Measurements from ENCODE around the gene GPATCH2.

Gene GPATCH2

DNA sequence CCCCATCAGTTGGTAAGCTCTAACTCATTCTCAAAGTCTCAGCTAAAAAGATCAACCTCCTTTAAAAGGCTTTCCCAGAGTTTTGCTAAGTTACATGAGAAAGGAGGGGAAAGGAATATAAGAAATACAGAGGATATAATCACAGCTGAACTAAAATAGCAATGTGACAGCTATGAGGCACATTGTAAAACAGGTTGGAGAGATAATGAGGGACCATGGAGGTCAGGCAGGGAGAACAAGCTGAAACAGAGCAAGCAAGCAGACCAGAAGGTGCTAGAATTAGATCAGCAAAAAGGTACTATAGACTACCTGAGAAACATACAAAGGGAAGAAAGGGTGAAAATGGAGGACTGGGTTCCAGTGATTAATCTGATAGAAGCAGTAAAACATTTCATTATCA is 28.5 kb downstream of the GPATCH2 start:
- no peak overlapping the region for H2AFZ ChIP-seq (ENCODE audit: insufficient read depth, low read length, poor library complexity)

DNA sequence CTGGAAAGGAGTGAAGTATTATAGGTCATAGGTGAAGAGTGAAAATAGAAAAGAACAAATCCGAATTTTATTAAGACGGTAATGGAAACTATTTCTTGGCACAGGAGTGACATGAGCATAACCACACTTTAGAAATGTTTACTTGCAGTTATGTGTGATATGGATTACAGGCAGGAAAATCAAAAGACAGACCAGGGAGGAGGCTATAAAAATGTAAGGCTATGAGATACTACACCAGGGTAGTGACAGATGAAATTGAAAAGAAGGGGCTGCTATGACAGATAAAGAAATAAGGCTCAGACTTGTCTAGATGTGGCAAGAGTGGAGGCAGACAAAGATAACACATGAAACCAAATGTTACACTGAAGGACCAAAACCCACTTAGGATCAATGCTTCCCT is 31.7 kb downstream of the GPATCH2 start:
- Histone ChIP-seq H3K36me3 (ENCODE audit: control insufficient read depth in 1 of 2, insufficient read depth in 2 of 2, low read length in 2 of 2) (peaks cover 0 to 2% of the 10 kb centered on the region in 2 experiments), H3K23ac (ENCODE audit: low read length) (no peak overlapping the region), H2BK12ac (ENCODE audit: low read length) (no peak overlapping the region), H2BK5ac (ENCODE audit: low read depth, low read length, poor library complexity) (no peak overlapping the region), H3K18ac (ENCODE audit: low read length) (no peak overlapping the region), H3K27me3 (ENCODE audit: insufficient read depth, low read length) (no peaks in the 10 kb centered on the region), H3K9ac (ENCODE audit: low read length) (no peak overlapping the region), H3K4me2 (ENCODE audit: low read length) (no peak overlapping the region), H2BK120ac (ENCODE audit: insufficient read depth, low read length, poor library complexity) (no peak overlapping the region), H3K4me3 (ENCODE audit: low read depth, low read length) (no peak overlapping the region), H3K27ac (ENCODE audit: low read depth, low read length) (no peak overlapping the region), H3K14ac (ENCODE audit: low read length) (no peak overlapping the region), H3K4me1 (ENCODE audit: control insufficient read depth in 1 of 2, insufficient read depth in 2 of 2, low read length in 2 of 2) (no peaks in the 10 kb centered on the region), H2AK5ac (ENCODE audit: low read length) (no peak overlapping the region), H4K12ac (ENCODE audit: low read depth, low read length) (no peak overlapping the region), H3K4ac (ENCODE audit: low read depth, low read length) (no peak overlapping the region), H3K79me1 (ENCODE audit: low read length) (no peaks in the 10 kb centered on the region), H3K79me2 (ENCODE audit: control insufficient read depth, insufficient read depth, low read length, poor library complexity) (no peaks in the 10 kb centered on the region), H2AFZ (ENCODE audit: insufficient read depth, low read length, poor library complexity) (no peak overlapping the region), H4K8ac (ENCODE audit: low read depth, low read length) (no peak overlapping the region), H4K91ac (ENCODE audit: low read depth, low read length) (no peak overlapping the region), H3K9me3 (ENCODE audit: insufficient read depth, low read depth, low read length) (no peaks in the 10 kb centered on the region)
- DNase-seq, result no peak
- no CpG with 5 or more reads among the region's 2 CpGs for WGBS (ENCODE audit: extremely low coverage, insufficient coverage, insufficient read length)

More for the DNA sequence above, 28.5 kb downstream of the GPATCH2 start:
- H3K27me3 ChIP-seq (ENCODE audit: insufficient read depth, low read length), result no peaks in the 10 kb centered on the region
- no peak overlapping the region for H4K8ac ChIP-seq (ENCODE audit: low read depth, low read length)
- H4K12ac ChIP-seq (ENCODE audit: low read depth, low read length), result no peak overlapping the region
- no peak overlapping the region for H2BK120ac ChIP-seq (ENCODE audit: insufficient read depth, low read length, poor library complexity)
- H3K79me1 ChIP-seq (ENCODE audit: low read length), result no peaks in the 10 kb centered on the region
- H3K27ac ChIP-seq (ENCODE audit: low read depth, low read length), result no peak overlapping the region
- no peak for DNase-seq
- H4K91ac ChIP-seq (ENCODE audit: low read depth, low read length), result no peak overlapping the region
- no peak overlapping the region for H3K14ac ChIP-seq (ENCODE audit: low read length)
- no peaks in the 10 kb centered on the region for H3K79me2 ChIP-seq (ENCODE audit: control insufficient read depth, insufficient read depth, low read length, poor library complexity)
- H3K4me3 ChIP-seq (ENCODE audit: low read depth, low read length), result no peak overlapping the region
- H3K36me3 ChIP-seq (ENCODE audit: control insufficient read depth in 1 of 2, insufficient read depth in 2 of 2, low read length in 2 of 2), result peaks cover 0 to 2% of the 10 kb centered on the region in 2 experiments
- no peak overlapping the region for H3K4ac ChIP-seq (ENCODE audit: low read depth, low read length)
- H3K4me1 ChIP-seq (ENCODE audit: control insufficient read depth in 1 of 2, insufficient read depth in 2 of 2, low read length in 2 of 2), result no peaks in the 10 kb centered on the region
- H3K23ac ChIP-seq (ENCODE audit: low read length), result no peak overlapping the region
- H2AK5ac ChIP-seq (ENCODE audit: low read length), result no peak overlapping the region
- no peak overlapping the region for H2BK5ac ChIP-seq (ENCODE audit: low read depth, low read length, poor library complexity)
- no peak overlapping the region for H2BK12ac ChIP-seq (ENCODE audit: low read length)
- H3K9ac ChIP-seq (ENCODE audit: low read length), result no peak overlapping the region
- no peak overlapping the region for H3K18ac ChIP-seq (ENCODE audit: low read length)
- H3K9me3 ChIP-seq (ENCODE audit: insufficient read depth, low read depth, low read length), result no peaks in the 10 kb centered on the region
- no peak overlapping the region for H3K4me2 ChIP-seq (ENCODE audit: low read length)

DNA sequence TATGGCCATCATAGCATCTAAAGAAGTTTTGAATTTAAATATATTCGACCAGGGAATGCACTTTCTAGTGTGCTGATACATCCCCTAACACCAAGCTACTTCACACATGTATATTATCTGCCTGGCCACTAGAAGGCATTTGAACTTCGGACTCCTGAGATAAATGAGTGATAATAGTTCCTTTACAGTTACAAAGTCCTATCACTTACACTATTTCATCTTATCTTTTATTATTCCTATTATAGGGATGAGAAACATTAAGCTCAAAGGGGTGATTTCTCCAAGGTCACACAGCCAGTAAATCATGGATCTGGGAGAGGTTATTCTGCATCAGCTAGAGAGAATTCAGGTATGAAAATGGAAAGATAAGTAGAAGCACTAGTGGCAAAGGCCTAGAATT is 40.3 kb downstream of the GPATCH2 start:
- Histone ChIP-seq H2BK5ac (ENCODE audit: low read depth, low read length, poor library complexity) (no peak overlapping the region), H3K9me3 (ENCODE audit: insufficient read depth, low read depth, low read length) (no peaks in the 10 kb centered on the region), H2BK12ac (ENCODE audit: low read length) (no peak overlapping the region), H2BK120ac (ENCODE audit: insufficient read depth, low read length, poor library complexity) (no peak overlapping the region), H3K4me2 (ENCODE audit: low read length) (no peak overlapping the region), H2AFZ (ENCODE audit: insufficient read depth, low read length, poor library complexity) (no peak overlapping the region), H4K91ac (ENCODE audit: low read depth, low read length) (no peak overlapping the region), H3K79me2 (ENCODE audit: control insufficient read depth, insufficient read depth, low read length, poor library complexity) (no peaks in the 10 kb centered on the region), H3K14ac (ENCODE audit: low read length) (no peak overlapping the region), H3K18ac (ENCODE audit: low read length) (no peak overlapping the region), H2AK5ac (ENCODE audit: low read length) (no peak overlapping the region), H3K4ac (ENCODE audit: low read depth, low read length) (no peak overlapping the region), H3K4me3 (ENCODE audit: low read depth, low read length) (no peak overlapping the region), H3K9ac (ENCODE audit: low read length) (no peak overlapping the region), H3K36me3 (ENCODE audit: control insufficient read depth in 1 of 2, insufficient read depth in 2 of 2, low read length in 2 of 2) (no peaks in the 10 kb centered on the region), H3K27me3 (ENCODE audit: insufficient read depth, low read length) (no peaks in the 10 kb centered on the region), H3K23ac (ENCODE audit: low read length) (no peak overlapping the region), H4K8ac (ENCODE audit: low read depth, low read length) (no peak overlapping the region), H3K79me1 (ENCODE audit: low read length) (no peaks in the 10 kb centered on the region), H3K4me1 (ENCODE audit: control insufficient read depth in 1 of 2, insufficient read depth in 2 of 2, low read length in 2 of 2) (no peaks in the 10 kb centered on the region), H4K12ac (ENCODE audit: low read depth, low read length) (no peak overlapping the region), H3K27ac (ENCODE audit: low read depth, low read length) (no peak overlapping the region)
- WGBS (ENCODE audit: extremely low coverage, insufficient coverage, insufficient read length), result no CpG with 5 or more reads among the region's 2 CpGs
- no peak for DNase-seq

DNA sequence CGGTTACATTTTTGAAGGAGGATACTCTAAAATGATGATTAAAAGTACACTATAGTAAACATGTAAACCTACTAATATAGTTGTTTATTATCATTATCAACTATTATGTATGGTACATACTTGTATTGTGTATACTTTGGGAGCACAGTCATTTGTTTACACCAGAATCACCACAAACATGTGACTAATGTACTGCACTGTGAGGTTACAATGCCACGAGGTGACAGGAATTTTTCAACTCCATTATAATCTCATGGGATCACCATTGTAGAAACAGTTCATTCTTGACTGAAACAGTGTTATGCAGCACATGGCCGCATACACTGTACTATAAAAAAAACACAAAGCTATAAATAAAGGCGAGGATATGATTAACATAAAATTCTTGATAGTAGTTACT is 44.3 kb downstream of the GPATCH2 start:
- Histone ChIP-seq H4K91ac (ENCODE audit: low read depth, low read length) (no peak overlapping the region), H3K79me1 (ENCODE audit: low read length) (no peaks in the 10 kb centered on the region), H2BK5ac (ENCODE audit: low read depth, low read length, poor library complexity) (no peak overlapping the region), H3K18ac (ENCODE audit: low read length) (no peak overlapping the region), H3K4me3 (ENCODE audit: low read depth, low read length) (no peak overlapping the region), H3K14ac (ENCODE audit: low read length) (no peak overlapping the region), H3K23ac (ENCODE audit: low read length) (no peak overlapping the region), H2AFZ (ENCODE audit: insufficient read depth, low read length, poor library complexity) (no peak overlapping the region), H2AK5ac (ENCODE audit: low read length) (no peak overlapping the region), H2BK120ac (ENCODE audit: insufficient read depth, low read length, poor library complexity) (no peak overlapping the region), H3K27me3 (ENCODE audit: insufficient read depth, low read length) (no peaks in the 10 kb centered on the region), H2BK12ac (ENCODE audit: low read length) (no peak overlapping the region), H4K8ac (ENCODE audit: low read depth, low read length) (no peak overlapping the region), H3K4me1 (ENCODE audit: control insufficient read depth in 1 of 2, insufficient read depth in 2 of 2, low read length in 2 of 2) (no peaks in the 10 kb centered on the region), H3K4ac (ENCODE audit: low read depth, low read length) (no peak overlapping the region), H3K27ac (ENCODE audit: low read depth, low read length) (no peak overlapping the region), H4K12ac (ENCODE audit: low read depth, low read length) (no peak overlapping the region), H3K9ac (ENCODE audit: low read length) (no peak overlapping the region), H3K36me3 (ENCODE audit: control insufficient read depth in 1 of 2, insufficient read depth in 2 of 2, low read length in 2 of 2) (peaks cover 0 to 2% of the 10 kb centered on the region in 2 experiments), H3K4me2 (ENCODE audit: low read length) (no peak overlapping the region), H3K79me2 (ENCODE audit: control insufficient read depth, insufficient read depth, low read length, poor library complexity) (no peaks in the 10 kb centered on the region), H3K9me3 (ENCODE audit: insufficient read depth, low read depth, low read length) (no peaks in the 10 kb centered on the region)
- peak in 1 of 2 donors; percentile 8 for DNase-seq
- WGBS (ENCODE audit: extremely low coverage, insufficient coverage, insufficient read length), result no CpG with 5 or more reads among the region's 4 CpGs

Measured in trophoblast cell (in vitro differentiated cells and primary cell).